K562 (cell line): Measurements from ENCODE around the gene SLC17A8. TPM values are rescaled to one million over a fixed set of nuclear protein-coding genes. Genes with fewer than 3 reads are reported as not detected.

ENCODE experiments used
- ATAC-seq: fragments of 200-7000 bp; cut with Tn5 transposase; 3 replicates; pipeline ENCODE4 v1.9.1; 2020; ENCODE audit warnings: moderate library complexity
- BruUV-seq: library from RNA; stranded (reverse); fragments of 400-500 nt; replicated peaks from 2 replicates; lab custom pipeline; 2021; lab: Mats Ljungman, UMichigan
- CTCF ChIA-PET: fragments of 300-600 bp; formaldehyde crosslinking; extraction: SDS; loops from one replicate; lab custom pipeline; 2021; ENCODE audit warnings: low intra/inter-chr PET ratio; lab: Yijun Ruan, JAX
- POLR2A ChIA-PET: fragments of 300-600, 350-650 bp; sonication (Branson Sonifier 250); formaldehyde crosslinking; extraction: SDS; loops from one replicate; lab custom pipeline; 2021; ENCODE audit warnings: antibody characterized with exemption, inconsistent platforms; lab: Yijun Ruan, JAX
- DNase-seq, 4 experiments: peaks; one replicate each; pipeline versions ENCODE4 v3.0.0 to v3.0.0-alpha.2; 2011 to 2018; ENCODE audit warnings: low spot score in 3 of 4, mixed read lengths in 3 of 4; ENCODE audit errors: extremely low read depth in 1 of 4
- FAIRE-seq: peaks from 2 replicates; lab custom pipeline; 2011; peaks lifted over from hg19 to GRCh38; lab: Jason Lieb, UNC
- H2AFZ ChIP-seq: 2 replicates; pipeline ENCODE4 v1.6.0; 2011; ENCODE audit warnings: low read depth, low read length, control low read depth, inconsistent platforms
- H3K27ac ChIP-seq: fragments of 200-600 bp; 3 replicates; pipeline ENCODE4 v1.8.0; 2011; ENCODE audit warnings: low read depth, mild to moderate bottlenecking, control low read depth, inconsistent platforms, low read length, moderate library complexity, mixed read lengths; ENCODE audit errors: extremely low read depth
- H3K27me3 ChIP-seq, 2 experiments: fragments of 300-600 bp in 1 of 2; 2 replicates in 1 of 2; 3 replicates in 1 of 2; pipeline versions ENCODE4 v1.6.0 to v1.8.0; 2011; ENCODE audit warnings: inconsistent platforms in 2 of 2, low read length in 2 of 2, mild to moderate bottlenecking in 1 of 2, mixed read lengths in 1 of 2, moderate library complexity in 1 of 2; ENCODE audit not compliant: control insufficient read depth in 2 of 2, insufficient read depth in 2 of 2
- H3K36me3 ChIP-seq: fragments of 300-600 bp; 3 replicates; pipeline ENCODE4 v1.8.0; 2011; ENCODE audit warnings: mild to moderate bottlenecking, low read length, inconsistent platforms; ENCODE audit not compliant: control insufficient read depth, insufficient read depth
- H3K4me1 ChIP-seq, 2 experiments: fragments of 200-600 bp in 1 of 2; replicated peaks in 1 of 2; 2 replicates in 1 of 2; 3 replicates in 1 of 2; pipeline versions ENCODE4 v1.5.1 to v1.8.0; 2011; ENCODE audit warnings: inconsistent platforms in 2 of 2, low read length in 2 of 2, mild to moderate bottlenecking in 1 of 2, mixed read lengths in 1 of 2, moderate library complexity in 1 of 2; ENCODE audit not compliant: control insufficient read depth in 2 of 2, insufficient read depth in 2 of 2
- H3K4me2 ChIP-seq: 2 replicates; pipeline ENCODE4 v1.6.1; 2011; ENCODE audit warnings: low read length, control low read depth, inconsistent platforms, mixed read lengths; ENCODE audit not compliant: insufficient read depth
- H3K4me3 ChIP-seq: fragments of 200-600 bp; sonication (generic), shearing (Covaris generic); 2 replicates; pipeline ENCODE4 v1.5.1; 2016; ENCODE audit warnings: control low read depth, inconsistent platforms
- H3K79me2 ChIP-seq: fragments of 200-600 bp; 3 replicates; pipeline ENCODE4 v1.8.0; 2011; ENCODE audit warnings: low read length, inconsistent platforms; ENCODE audit not compliant: control insufficient read depth, insufficient read depth
- H3K9ac ChIP-seq, 2 experiments: 2 replicates each; pipeline versions ENCODE4 v1.6.0 to v1.6.1; 2011; ENCODE audit warnings: low read depth in 2 of 2, low read length in 2 of 2, control low read depth in 1 of 2, inconsistent platforms in 1 of 2, mild to moderate bottlenecking in 1 of 2, mixed read lengths in 1 of 2; ENCODE audit not compliant: insufficient read depth in 1 of 2
- H3K9me1 ChIP-seq: one replicate; pipeline ENCODE4 v1.6.0; 2011; ENCODE audit warnings: inconsistent platforms, mild to moderate bottlenecking, low read length, moderate library complexity; ENCODE audit not compliant: control insufficient read depth, insufficient read depth
- H3K9me3 ChIP-seq: replicated peaks from 2 replicates; pipeline ENCODE4 v1.5.1; 2011; ENCODE audit warnings: low read depth, low read length, inconsistent platforms; ENCODE audit not compliant: control insufficient read depth, insufficient read depth
- H4K20me1 ChIP-seq: replicated peaks from 2 replicates; pipeline ENCODE4 v1.6.1; 2011; ENCODE audit warnings: low read length, inconsistent platforms, mixed read lengths; ENCODE audit not compliant: control insufficient read depth, insufficient read depth
- CC2D1A ChIP-seq: fragments of 450-650 bp; IDR thresholded peaks from 2 replicates; pipeline ENCODE4 v1.6.1; 2017; ENCODE audit warnings: mild to moderate bottlenecking
- FUS ChIP-seq: fragments of 200-400 bp; formaldehyde crosslinking; optimal IDR thresholded peaks from 2 replicates; pipeline ENCODE3; 2017; ENCODE audit warnings: low read depth, low read length
- REST ChIP-seq, 2 experiments: fragments of 450-650 bp; formaldehyde crosslinking in 1 of 2; IDR thresholded peaks; 2 replicates each; pipeline versions ENCODE4 v1.4.0 to v1.6.1; 2014 to 2020; ENCODE audit warnings: mild to moderate bottlenecking in 2 of 2, borderline replicate concordance in 1 of 2, low read depth in 1 of 2
- ZNF384 ChIP-seq: IDR thresholded peaks from 2 replicates; pipeline ENCODE4 v1.6.1; 2012; ENCODE audit warnings: low read depth, low read length, improper control_type of control experiment
- WGBS: fragments of 100-300 bp; shearing (Covaris generic); methylation state at CpG from one replicate; pipeline ENCODE4 v1.1.6; 2016; ENCODE audit warnings: low coverage, mixed read lengths; ENCODE audit not compliant: insufficient coverage; ENCODE audit errors: missing lambda C conversion rate; 5-methylcytosine and 5-hydroxymethylcytosine counted together
- in situ Hi-C: fragments of 300-500 bp; cut with MboI; formaldehyde crosslinking; loops from 4 replicates; pipeline ENCODE4 v1.15.0; 2018; ENCODE audit warnings: inconsistent platforms, mixed read lengths
- intact Hi-C: fragments of 100-400 bp; cut with micrococcal nuclease; formaldehyde crosslinking; loops from 2 replicates; pipeline ENCODE4 v1.14.2; 2022
- polyA plus RNA-seq, 8 experiments: library from polyadenylated mRNA; depleted of rRNA in 4 of 8; stranded (reverse) in 5 of 8; unstranded in 3 of 8; fragments of >200 nt; fragmentation: Nextera tagmentation in 2 of 8; fragmentation: Illumina TruSeq in 1 of 8; extraction: Ambion mirVana in 2 of 8; extraction: Trizol in 1 of 8; gene quantifications; 2 replicates each; pipeline versions ENCODE4 v1.2.1 to v1.2.3, GENCODE V29; 2011 to 2014; ENCODE audit warnings: inconsistent platforms in 1 of 8, missing spikeins in 1 of 8
- total RNA-seq, 7 experiments: library from RNA; depleted of rRNA in 6 of 7; stranded (reverse); fragments of >200 nt in 6 of 7; fragmentation: Illumina TruSeq in 2 of 7; extraction: Trizol in 2 of 7; gene quantifications; 2 replicates each; pipeline versions ENCODE4 v1.2.1 to v1.2.3, GENCODE V29; 2011 to 2021; ENCODE audit warnings: low replicate concordance in 1 of 7

SLC17A8 gene
- total and polyA plus RNA-seq, 9 of the 15 experiments (the other 6 are each of a cell fraction or from before 2014, with no cell fraction given), result 0.03 TPM; not detected in 8

DNA sequence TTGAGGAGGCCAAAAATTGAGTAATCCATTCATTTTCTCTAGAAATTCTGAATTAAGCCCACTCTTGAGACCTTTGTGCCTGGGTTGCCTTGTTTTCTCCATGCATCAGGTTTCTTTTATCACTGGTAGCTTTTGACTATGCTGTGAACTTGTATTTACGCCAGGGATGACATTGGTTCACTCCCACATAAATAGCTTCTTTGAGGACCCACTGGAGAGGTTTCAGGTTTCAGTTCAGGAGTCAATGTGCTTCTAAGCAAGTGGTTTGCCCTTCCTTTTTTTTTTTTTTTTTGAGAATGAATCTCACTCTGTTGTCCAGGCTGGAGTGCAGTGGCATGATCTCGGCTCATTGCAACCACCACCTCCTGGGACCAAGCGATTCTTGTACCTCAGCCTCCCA, 10.2 kb upstream of the SLC17A8 start:
- Histone ChIP-seq H4K20me1 (no peaks in the 10 kb centered on the region), H3K9me1 (no peaks in the 10 kb centered on the region), H3K9ac (no peak overlapping the region), H3K27ac (no peak overlapping the region), H3K4me2 (no peak overlapping the region), H3K9me3 (no peaks in the 10 kb centered on the region), H3K27me3 (no peaks in the 10 kb centered on the region; a peak in 1 of 5 replicates), H3K79me2 (no peaks in the 10 kb centered on the region), H3K36me3 (no peaks in the 10 kb centered on the region), H2AFZ (no peak overlapping the region), H3K4me3 (no peak overlapping the region)
- intact Hi-C loops (loop anchor here (5.0 kb wide), 2 partner anchors 131 to 326 kb away; no protein-coding TSS in a partner anchor), in situ Hi-C loops (loop anchor here (10.0 kb wide), 1 partner anchor 328 kb away; no protein-coding TSS in a partner anchor)
- ChIA-PET POLR2A (no interaction called here), CTCF (interaction anchor here (3.4 kb wide), 1 partner anchor 208 kb away, joined by 35 read pairs; no protein-coding TSS in a partner anchor)
- no peak for DNase-seq
- no peak; the same call in 2 of the 3 replicates for ATAC-seq
- no TSS peak for BruUV-seq
- no peak for FAIRE-seq
- WGBS, result 24% methylated on average over 2 of the region's 3 CpGs
- TF ChIP-seq CC2D1A (no peak), ZNF384 (0 out of 2 replicates have a peak, but pooled peaks have one; percentile 10)
- TF ChIP-seq, all 486 proteins: peak for 1
- no peaks in the 10 kb centered on the region for H3K4me1 ChIP-seq

DNA sequence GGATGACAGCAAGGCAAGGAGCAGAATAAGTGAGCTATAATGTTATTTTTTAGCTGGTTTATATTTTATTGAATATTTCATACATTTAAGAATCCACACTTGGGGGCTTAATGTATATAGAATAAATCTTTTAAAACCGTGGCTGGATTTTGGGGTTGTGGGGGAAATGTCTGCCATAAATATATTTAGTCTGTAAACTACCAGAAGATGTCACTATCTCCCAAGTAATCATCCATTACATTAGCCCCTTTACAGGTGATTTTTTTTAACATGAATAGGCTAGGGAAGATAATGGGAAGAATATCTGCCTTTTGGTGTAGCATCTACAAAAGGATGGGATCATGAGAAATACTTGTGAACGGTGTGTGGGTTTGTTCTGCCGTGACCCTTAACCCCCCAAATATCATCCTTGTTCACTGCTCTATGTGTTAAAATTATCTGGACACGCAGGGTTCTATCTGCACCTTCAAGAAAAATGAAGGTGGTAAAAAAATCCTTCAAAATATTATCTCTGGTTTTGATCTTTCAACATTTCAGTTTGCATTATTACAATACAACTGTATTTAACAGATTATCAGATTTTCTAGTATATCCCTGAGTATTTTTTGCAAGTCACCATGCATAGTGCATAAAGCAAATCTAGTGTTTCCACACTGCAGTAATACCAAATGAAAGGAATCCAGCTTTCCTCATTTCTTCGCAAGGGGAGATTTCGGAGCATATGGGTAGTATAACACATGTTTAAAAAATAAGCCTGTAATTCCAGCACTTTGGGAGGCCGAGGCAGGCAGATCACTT, 8.0 kb upstream of the SLC17A8 start:
- no peaks in the 10 kb centered on the region for H3K79me2 ChIP-seq
- peak; percentile 29 for FAIRE-seq
- intact Hi-C loops (loop anchor here (1.0 to 5.0 kb wide), 4 partner anchors 128 to 385 kb away; no protein-coding TSS in a partner anchor), in situ Hi-C loops (loop anchor here (10.0 kb wide), 1 partner anchor 326 kb away; no protein-coding TSS in a partner anchor)
- no peaks in the 10 kb centered on the region for H3K36me3 ChIP-seq
- POLR2A ChIA-PET, result no interaction called here
- no peak overlapping the region for H2AFZ ChIP-seq
- no peak overlapping the region for H3K4me3 ChIP-seq
- WGBS, result 2% methylated on average over 7 of the region's 7 CpGs
- H3K27me3 ChIP-seq, result peaks cover 0 to 8% of the 10 kb centered on the region in 2 experiments; a peak in 2 of 5 replicates
- no peaks in the 10 kb centered on the region for H3K9me3 ChIP-seq
- H3K27ac ChIP-seq, result no peak overlapping the region
- no peak overlapping the region for H3K4me2 ChIP-seq
- CTCF ChIA-PET, result interaction anchor here (0.7 to 3.4 kb wide), 6 partner anchors 62 to 386 kb away, joined by 3 to 35 read pairs (median 4); no protein-coding TSS in a partner anchor
- no peak overlapping the region for H3K9ac ChIP-seq
- no peaks in the 10 kb centered on the region for H3K9me1 ChIP-seq
- H4K20me1 ChIP-seq, result no peaks in the 10 kb centered on the region
- BruUV-seq, result no TSS peak
- peak; percentile 64 for ATAC-seq
- DNase-seq, result peak in 1 of 4 experiments; percentile 40
- H3K4me1 ChIP-seq, result no peaks in the 10 kb centered on the region
- TF ChIP-seq REST (IDR thresholded peaks at IDR 0.05; ENCODE audit: borderline replicate concordance), result peak; percentile 57; the same call in 1 of the 2 replicates
- no peak for TF ChIP-seq REST (CRISPR knock-in tag; IDR thresholded peaks at IDR 0.05; ENCODE audit: low read depth)
- no peak for TF ChIP-seq FUS
